ENCODE measurements around the gene CRACR2A.

The CRACR2A gene

DNA sequence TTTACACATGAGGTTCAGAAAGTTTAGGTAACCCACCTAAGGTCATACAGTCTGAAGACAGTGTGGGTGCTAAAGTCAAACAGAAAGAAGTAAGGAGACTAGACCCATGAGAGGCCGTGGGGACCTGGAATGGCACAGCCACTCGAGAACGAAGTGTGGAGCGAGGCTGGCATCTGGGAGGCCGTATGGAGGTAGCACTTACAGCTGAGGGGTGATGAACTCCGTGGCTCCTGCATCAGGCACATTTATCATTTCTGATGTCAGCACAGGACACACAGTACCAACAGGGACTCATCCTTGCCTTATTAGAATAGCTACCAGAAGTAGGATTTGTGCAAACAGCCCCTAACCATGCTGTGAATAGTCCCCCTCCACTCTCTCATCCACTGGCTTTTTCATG is 30.5 kb downstream of the CRACR2A start:
- TF ChIP-seq CTCF (IDR thresholded peaks at IDR 0.05; ENCODE audit: insufficient read depth, low read length) (no peak), POLR2AphosphoS5 (IDR thresholded peaks at IDR 0.05; ENCODE audit: low read depth) (no peak), GABPA (IDR thresholded peaks at IDR 0.05; ENCODE audit: low read depth) (no peak), SPI1 (IDR thresholded peaks at IDR 0.05; ENCODE audit: borderline replicate concordance, low read depth) (no peak)
- TF ChIP-seq, protein P1, sequence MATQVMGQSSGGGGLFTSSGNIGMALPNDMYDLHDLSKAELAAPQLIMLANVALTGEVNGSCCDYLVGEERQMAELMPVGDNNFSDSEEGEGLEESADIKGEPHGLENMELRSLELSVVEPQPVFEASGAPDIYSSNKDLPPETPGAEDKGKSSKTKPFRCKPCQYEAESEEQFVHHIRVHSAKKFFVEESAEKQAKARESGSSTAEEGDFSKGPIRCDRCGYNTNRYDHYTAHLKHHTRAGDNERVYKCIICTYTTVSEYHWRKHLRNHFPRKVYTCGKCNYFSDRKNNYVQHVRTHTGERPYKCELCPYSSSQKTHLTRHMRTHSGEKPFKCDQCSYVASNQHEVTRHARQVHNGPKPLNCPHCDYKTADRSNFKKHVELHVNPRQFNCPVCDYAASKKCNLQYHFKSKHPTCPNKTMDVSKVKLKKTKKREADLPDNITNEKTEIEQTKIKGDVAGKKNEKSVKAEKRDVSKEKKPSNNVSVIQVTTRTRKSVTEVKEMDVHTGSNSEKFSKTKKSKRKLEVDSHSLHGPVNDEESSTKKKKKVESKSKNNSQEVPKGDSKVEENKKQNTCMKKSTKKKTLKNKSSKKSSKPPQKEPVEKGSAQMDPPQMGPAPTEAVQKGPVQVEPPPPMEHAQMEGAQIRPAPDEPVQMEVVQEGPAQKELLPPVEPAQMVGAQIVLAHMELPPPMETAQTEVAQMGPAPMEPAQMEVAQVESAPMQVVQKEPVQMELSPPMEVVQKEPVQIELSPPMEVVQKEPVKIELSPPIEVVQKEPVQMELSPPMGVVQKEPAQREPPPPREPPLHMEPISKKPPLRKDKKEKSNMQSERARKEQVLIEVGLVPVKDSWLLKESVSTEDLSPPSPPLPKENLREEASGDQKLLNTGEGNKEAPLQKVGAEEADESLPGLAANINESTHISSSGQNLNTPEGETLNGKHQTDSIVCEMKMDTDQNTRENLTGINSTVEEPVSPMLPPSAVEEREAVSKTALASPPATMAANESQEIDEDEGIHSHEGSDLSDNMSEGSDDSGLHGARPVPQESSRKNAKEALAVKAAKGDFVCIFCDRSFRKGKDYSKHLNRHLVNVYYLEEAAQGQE (IDR thresholded peaks at IDR 0.05; ENCODE audit: insufficient replicate concordance, low read depth), result no peak
- DNase-seq (ENCODE audit: low read depth in 1 of 2, low spot score in 1 of 2), result no peak
- H3K27me3 ChIP-seq (ENCODE audit: insufficient read depth, poor library complexity, severe bottlenecking), result no peaks in the 10 kb centered on the region
- H3K4me3 ChIP-seq (replicated peaks; ENCODE audit: insufficient read depth, low read length), result no peak overlapping the region
- H3K27ac ChIP-seq (replicated peaks), result no peak overlapping the region

DNA sequence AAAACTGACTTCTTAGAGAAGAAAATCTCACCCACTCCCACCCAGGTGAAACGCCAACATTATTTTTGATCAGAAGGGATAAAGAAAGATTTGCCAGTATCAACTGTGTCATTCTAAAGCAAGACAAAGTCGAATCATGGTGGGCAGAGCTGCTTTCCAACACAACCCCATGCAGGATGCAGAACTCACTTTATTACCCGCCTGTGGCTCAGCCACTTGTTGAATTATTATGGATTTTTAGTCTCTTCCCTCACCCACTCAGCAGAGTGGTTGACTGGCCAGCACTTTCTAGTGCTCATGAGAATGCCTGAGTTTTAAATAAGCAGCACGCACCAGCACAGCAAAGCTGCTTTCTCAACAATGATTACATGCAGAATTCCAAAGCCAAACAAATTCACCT is 32.1 kb downstream of the CRACR2A start:
- H3K27me3 ChIP-seq (ENCODE audit: insufficient read depth, poor library complexity, severe bottlenecking), result no peaks in the 10 kb centered on the region
- H3K27ac ChIP-seq (replicated peaks), result no peak overlapping the region
- TF ChIP-seq GABPA (IDR thresholded peaks at IDR 0.05; ENCODE audit: low read depth) (no peak), SPI1 (IDR thresholded peaks at IDR 0.05; ENCODE audit: borderline replicate concordance, low read depth) (no peak), POLR2AphosphoS5 (IDR thresholded peaks at IDR 0.05; ENCODE audit: low read depth) (no peak), CTCF (IDR thresholded peaks at IDR 0.05; ENCODE audit: insufficient read depth, low read length) (no peak)
- TF ChIP-seq, protein P1 (IDR thresholded peaks at IDR 0.05; ENCODE audit: insufficient replicate concordance, low read depth), result no peak
- no peak overlapping the region for H3K4me3 ChIP-seq (replicated peaks; ENCODE audit: insufficient read depth, low read length)
- no peak for DNase-seq (ENCODE audit: low read depth in 1 of 2, low spot score in 1 of 2)

- peak; percentile 19; the same call in 1 of the 2 replicates for TF ChIP-seq SPI1 (IDR thresholded peaks at IDR 0.05; ENCODE audit: borderline replicate concordance, low read depth)
- TF ChIP-seq POLR2AphosphoS5 (IDR thresholded peaks at IDR 0.05; ENCODE audit: low read depth), result no peak
- Histone ChIP-seq H3K27ac (replicated peaks) (no peak overlapping the region), H3K27me3 (ENCODE audit: insufficient read depth, poor library complexity, severe bottlenecking) (no peaks in the 10 kb centered on the region), H3K4me3 (replicated peaks; ENCODE audit: insufficient read depth, low read length) (no peak overlapping the region)
- peak in 1 of 2 experiments; percentile 76 for DNase-seq (ENCODE audit: low read depth in 1 of 2, low spot score in 1 of 2)
Measured at GRCh38 chr12:3718100-3718499, 34.8 kb downstream of the CRACR2A start.

GRCh38 chr12:3717283-3717898 is 35.5 kb downstream of the CRACR2A start:
- Histone ChIP-seq H3K27ac (replicated peaks) (no peak overlapping the region), H3K27me3 (ENCODE audit: insufficient read depth, poor library complexity, severe bottlenecking) (no peaks in the 10 kb centered on the region), H3K4me3 (replicated peaks; ENCODE audit: insufficient read depth, low read length) (no peak overlapping the region)
- TF ChIP-seq GABPA (IDR thresholded peaks at IDR 0.05; ENCODE audit: low read depth), result no peak
- no peak for TF ChIP-seq SPI1 (IDR thresholded peaks at IDR 0.05; ENCODE audit: borderline replicate concordance, low read depth)
- no peak for TF ChIP-seq POLR2AphosphoS5 (IDR thresholded peaks at IDR 0.05; ENCODE audit: low read depth)
- no peak for TF ChIP-seq CTCF (IDR thresholded peaks at IDR 0.05; ENCODE audit: insufficient read depth, low read length)
- TF ChIP-seq, protein P1 (IDR thresholded peaks at IDR 0.05; ENCODE audit: insufficient replicate concordance, low read depth), result no peak
- no peak for DNase-seq (ENCODE audit: low read depth in 1 of 2, low spot score in 1 of 2)
